Suppressor macrophage (primary cell): ENCODE measurements around the gene SLIT1.

Source experiments
- DNase-seq, 4 experiments: peaks; one replicate each; pipeline ENCODE4 v3.0.0-alpha.2; 2020 to 2022

SLIT1 gene

GRCh38 chr10:97169911-97170693 lies 15.7 kb downstream of the SLIT1 start:
- DNase-seq = peak in 1 of 4 experiments; percentile 21

- no peak for DNase-seq
Observed at GRCh38 chr10:97169063-97169462, 16.7 kb downstream of the SLIT1 start.

DNA sequence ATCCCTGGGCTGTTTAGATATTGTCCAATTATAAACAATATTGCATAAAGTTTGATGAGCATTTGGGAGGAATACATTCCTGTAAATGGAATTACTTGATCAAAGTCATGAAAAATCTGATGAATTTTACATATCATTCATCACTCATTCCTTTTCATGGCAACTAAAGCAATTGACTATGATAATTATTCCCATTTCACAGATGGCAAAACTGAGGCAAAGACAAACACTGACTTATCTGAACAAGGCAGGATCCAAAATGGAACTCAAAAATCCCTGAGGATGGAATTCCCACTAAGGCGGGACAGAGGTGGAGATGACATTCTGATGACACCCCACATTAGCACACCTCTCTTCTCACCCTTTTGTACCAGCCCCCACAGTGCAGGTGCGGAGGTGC lies 17.1 kb downstream of the SLIT1 start:
- DNase-seq = no peak

DNA sequence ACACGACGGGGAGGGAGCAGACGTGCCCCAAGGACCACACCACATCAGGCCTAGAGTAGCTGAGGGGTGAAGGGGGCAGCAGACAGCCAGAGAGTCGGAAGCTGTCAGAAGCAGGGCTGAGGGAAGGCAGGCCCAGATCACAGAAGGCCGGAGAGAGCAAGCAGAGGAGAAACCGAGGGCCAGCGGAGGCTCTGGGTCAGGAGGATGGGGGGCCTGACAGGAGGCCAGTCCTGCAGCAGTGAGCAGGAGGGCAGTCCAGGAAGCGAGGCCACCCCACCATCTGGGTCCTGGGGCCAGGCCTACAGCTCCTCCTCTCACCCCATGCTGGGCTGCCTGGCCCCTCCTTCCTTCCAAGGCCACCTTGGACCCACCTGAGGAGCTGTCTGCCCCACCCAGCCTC lies 20.3 kb downstream of the SLIT1 start:
- DNase-seq = no peak

DNA sequence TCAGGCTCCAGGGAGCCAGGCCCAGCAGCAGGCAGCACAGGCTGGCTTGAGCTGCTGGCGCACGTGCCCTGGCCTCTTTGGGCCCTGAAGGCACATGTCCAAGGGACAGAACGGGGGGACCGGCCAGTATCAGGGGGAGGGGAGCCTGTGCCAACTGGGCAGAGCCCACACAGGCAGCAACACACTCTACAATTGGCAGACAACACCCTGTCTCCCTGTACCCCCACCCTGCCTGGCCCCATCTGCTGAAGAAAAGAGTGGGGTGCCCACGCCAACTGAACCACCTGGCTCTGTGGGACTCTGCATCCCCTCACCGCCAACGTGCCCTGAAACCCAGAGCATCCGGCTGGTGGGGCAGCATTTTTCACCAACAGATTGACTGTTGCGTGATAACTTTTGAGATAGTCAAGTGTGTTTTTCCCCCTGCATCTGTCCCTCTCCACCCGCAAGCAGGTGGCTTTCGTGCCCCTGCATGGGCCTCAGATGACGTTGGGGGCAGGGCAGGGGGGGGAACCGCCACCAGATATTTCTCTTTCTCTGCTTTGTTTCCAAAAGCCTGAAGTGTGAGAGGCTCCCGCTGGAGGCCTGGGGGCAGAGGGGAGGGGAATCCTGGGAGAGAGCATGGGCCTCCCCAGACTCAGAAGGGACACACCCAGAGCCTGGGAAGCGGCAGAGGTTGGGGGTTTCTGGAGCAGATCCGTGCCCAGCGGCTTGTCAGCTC lies 21.8 kb downstream of the SLIT1 start:
- DNase-seq = no peak

DNA sequence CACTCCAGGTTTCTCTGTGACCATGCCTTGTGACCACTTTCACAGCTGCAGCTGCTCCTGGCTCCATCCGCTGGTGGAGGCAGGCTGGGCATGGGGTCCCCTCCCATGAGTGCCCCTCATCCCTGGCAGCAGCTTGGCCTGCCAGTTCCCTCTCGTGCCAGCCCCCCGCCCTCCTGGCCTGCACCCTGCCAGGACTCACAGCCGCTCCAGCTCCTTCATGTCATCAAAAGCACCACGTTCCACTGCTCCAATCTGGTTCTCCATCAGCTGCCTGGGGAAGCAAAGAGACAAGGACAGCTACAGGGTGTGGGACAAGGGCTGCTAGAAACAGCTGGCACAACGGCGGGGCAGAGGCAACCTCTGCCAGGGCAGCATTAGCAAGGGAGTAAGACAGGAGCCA lies 22.6 kb downstream of the SLIT1 start:
- DNase-seq = no peak

GRCh38 chr10:97159646-97160305 lies 26.0 kb downstream of the SLIT1 start:
- no peak for DNase-seq

DNA sequence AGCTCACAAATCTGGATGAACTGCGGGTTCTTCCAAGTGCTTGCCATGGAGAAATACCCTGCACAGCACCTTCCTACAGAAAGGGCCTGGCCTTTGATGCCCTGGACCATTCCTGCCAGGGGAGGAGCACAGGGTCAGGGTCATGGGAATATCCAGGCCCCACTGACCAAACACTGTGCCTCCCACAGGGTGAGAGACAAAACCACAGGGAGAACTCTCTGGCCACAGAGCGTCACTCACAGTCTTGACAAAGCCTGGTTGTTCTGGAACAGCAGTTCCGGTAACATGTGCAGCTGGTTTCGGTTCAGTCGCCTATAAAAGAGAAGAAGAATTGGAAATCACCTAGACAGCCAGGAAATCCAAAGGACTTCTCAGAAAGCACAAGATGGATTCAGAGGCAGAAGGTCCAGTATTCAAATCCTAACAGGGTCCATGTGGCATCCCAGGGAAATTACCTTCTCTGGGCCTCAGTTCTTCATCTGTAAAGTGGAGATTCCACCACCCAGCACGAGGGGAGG lies 28.1 kb downstream of the SLIT1 start:
- peak; percentile 21 to 54 (median 46) for DNase-seq

DNA sequence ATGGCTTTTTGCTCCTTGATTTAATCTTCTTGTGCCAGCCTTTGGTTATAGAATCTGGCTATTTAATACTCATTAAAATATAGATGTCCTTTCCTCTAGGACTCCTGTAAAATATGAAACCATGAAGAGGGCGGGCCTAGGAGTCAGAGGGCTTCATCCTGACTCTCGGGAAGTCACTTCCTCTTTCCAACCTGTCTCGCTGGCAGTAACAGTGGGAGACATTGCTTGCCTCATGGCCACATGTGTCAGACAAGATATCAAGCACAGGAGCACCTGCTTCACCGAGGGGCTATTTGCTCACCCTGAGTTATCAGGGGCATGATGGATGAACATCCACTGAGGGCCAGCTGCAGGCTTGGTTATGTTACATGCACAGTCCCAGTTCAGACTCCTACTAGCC lies 31.0 kb downstream of the SLIT1 start:
- peak; percentile 33 to 50 (median 48) for DNase-seq

DNA sequence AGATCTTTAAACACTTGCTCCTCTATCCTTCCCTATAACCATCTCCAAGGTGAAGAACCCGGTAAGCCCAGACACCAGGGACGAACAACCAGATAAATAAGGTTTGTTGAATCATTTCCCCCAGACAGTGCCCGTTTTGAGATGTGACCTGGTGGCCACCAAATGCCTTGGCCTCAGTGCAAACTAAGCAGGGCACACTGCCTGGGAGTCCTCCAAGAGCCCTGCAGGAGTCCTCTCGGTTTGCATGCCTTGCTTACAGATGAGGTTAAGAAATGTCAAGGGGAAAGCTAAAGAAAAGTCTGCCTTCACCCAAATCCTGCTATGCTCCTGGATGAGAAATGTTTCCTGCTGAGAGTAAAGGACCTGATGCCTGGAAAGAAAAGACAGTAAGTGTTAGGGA lies 31.6 kb downstream of the SLIT1 start:
- no peak for DNase-seq

- no peak for DNase-seq
Observed at GRCh38 chr10:97153270-97153850, 32.4 kb downstream of the SLIT1 start.

DNA sequence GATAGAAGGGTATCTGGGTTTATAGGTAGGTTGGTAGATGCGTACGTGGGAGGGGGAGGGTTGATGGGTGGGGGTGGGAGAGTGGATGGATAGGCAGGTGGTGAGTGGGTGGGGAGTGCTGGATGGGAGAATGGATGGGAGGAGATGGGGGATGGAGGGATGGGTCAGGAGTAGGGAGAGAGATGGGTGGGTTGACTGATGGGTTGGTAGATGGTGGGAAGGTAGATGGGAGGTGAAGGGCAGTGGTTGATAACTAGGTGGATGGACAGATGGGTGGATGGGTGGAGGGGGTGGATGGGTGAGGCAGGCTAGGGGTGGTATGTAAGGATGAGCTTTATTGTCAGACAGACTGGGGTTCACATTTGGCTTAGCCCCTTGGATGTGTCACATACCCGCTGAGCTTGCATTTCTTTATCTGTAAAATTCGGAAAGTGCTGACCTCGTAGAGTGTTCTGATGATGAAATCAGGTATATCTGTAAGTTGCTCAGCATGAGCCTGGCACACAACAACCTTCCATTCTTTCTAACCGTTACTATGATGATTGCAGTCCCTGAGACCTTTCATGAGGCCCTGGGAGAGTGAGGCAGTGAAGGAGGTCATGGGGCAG lies 34.3 kb downstream of the SLIT1 start:
- DNase-seq = no peak

- no peak for DNase-seq
Observed at GRCh38 chr10:97150616-97151015, 35.1 kb downstream of the SLIT1 start.

DNA sequence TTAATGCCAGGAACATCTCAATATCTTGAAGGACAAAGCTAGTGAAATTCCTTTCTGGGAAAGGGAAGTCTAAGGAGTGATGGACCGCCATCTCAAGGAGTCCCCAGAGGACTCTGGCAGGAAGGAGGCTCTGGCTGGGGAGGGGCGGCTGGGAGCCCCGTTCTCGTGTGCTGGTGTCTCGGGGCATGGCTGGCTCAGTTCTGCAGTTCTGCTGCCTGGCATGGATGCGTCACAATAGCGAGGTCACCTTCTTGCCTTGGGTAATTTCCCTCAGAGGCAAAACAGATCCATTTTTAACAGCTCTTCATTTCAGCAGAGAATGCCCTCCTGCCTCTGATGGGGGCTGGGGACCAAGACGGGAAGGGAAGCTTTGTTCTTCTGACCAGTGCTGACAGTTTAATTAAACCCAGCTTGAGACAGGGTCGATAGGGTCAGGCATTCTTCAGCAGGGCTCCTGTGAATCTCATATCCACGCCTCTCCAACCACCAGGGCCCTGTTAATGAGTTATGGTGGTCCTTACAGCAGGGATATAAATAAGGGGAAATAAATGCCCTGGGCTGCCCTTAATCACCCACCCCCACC lies 35.7 kb downstream of the SLIT1 start:
- no peak for DNase-seq

DNA sequence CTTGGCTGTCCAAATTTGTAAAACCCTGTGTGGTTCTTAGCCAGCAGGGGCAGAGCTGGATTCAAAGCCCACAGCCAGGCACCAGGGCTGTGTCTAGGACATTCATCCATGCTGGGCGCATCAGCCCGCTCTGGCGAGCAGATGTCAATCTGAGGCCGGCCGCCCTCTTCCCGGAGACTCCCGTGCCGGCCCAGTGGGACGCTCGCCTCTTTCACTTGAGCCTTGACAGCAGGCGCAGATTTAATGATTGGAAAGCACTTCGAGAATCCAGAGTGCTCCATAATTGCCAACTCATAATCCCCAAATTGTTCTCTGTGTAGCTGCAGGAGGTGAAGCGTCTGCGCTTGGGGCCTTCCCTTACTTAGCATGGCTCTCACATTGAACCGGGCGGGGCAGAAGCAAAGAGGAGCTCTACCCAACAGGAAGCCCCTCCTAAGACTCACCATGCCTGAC lies 36.7 kb downstream of the SLIT1 start:
- no peak for DNase-seq

GRCh38 chr10:97144297-97144696 lies 41.5 kb downstream of the SLIT1 start:
- no peak for DNase-seq

GRCh38 chr10:97142834-97143233 lies 42.9 kb downstream of the SLIT1 start:
- no peak for DNase-seq

DNA sequence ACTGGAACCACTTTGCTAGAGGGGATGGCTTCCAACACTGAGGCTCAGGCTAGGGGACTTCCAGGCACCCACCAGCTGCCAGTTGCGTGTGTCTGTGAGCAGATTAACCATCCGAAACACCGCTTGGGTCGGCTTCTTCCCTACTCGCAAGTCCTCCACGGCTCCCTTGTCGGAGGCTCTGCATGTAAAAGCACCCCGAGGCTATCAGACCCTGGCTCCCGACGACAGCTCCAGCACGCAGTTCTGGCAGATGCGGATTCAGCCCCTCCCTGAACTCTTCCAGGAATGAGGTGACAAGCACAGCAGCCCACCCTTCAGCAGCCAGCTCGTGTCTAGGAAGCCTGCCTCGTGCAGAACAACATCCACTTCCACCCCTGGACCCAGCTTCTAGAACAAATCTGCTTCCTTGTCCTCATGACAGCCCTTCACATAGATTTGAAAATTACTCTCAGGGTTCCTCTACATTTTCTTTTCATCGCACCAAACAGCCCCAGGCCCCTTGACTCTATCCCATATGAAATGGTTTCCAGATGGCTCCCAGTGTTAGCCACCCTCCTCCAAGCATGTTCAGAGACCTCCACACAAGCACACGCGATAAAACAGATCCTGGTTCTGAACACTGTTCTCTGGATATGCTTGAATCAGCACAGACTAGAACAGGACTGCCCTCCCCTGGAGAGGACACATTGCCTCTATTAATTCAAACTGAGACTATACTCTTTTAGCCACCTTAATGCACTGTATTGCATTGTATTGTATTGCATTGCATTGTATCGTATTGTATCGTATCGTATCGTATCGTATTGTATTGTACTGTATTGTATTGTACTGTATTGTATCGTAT lies 44.6 kb downstream of the SLIT1 start:
- no peak for DNase-seq

DNA sequence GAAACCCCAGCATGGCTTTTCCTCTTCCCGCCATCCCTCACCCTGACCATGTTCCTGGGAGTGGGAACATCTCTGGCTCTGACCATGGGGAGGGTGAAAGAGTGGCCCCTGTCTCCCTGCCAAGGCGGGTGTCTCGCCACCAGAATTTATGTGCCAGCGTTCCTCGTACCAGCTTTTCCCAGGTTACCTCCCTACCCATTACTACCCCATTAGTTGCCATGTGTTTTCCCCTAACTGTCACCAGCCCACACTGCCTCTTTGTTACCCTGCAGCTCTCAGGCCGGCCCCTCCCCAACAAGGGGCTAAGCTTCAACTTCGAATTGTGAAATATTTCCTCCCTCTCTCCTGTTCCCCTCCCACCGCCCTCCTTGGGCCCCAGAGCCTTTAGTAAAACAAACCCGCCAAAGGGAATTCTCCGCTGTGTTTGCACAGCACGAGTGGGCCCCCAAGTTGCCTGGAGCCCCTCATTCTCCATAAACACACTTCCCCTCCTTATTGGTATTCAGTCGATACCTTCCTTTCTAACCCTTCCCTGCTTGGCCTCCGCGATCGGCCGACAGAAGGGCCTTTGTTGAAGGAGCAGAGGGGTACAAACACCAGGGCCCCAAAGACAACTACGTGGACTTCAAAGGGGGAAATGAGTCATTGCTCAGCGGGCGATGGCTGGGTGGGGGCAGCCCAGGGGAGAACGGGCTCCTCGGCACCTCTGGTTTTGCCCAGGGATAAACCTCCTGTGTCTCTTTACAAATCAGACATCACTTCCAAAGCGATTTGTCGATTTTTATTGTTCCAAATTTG lies 45.5 kb downstream of the SLIT1 start:
- DNase-seq = peak in 1 of 4 experiments; percentile 10

DNA sequence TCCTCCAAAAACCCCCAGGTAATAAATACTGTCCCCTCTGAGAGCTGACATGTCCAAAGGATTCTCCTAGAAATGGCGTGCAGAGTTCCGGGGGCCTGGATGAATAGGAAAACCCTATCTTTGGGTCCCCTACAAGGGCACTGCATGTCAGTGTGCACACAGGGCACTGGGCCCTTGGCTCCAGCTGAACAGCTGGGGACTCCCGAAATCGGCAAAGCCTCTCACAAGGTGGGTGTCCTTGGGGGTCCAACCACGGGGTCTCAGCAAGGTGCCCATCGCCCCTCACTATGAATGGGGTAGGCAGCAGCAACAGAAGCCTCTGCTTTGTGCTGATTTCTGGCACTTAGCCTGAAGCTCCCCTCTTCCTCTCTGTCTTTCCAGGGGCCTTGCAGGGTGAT lies 46.1 kb downstream of the SLIT1 start:
- DNase-seq = no peak
